GM19372 (cell line): Measurements from ENCODE around the gene ZSWIM3.

ENCODE experiments used
- ATAC-seq: cut with Tn5 transposase; IDR thresholded peaks from one replicate; pipeline ENCODE4 v1.9.1; 2021; ENCODE audit warnings: mild to moderate bottlenecking, low read depth, moderate library complexity; ENCODE audit not compliant: unreplicated experiment

ZSWIM3 gene

GRCh38 chr20:45907219-45907948, 50.0 kb downstream of the ZSWIM3 start:
- no peak for ATAC-seq

- no peak for ATAC-seq
Measured at GRCh38 chr20:45908084-45908483, 50.7 kb downstream of the ZSWIM3 start.

GRCh38 chr20:45909336-45909808, 52.0 kb downstream of the ZSWIM3 start:
- no peak for ATAC-seq

- no peak for ATAC-seq
Measured at GRCh38 chr20:45909817-45910669, 52.6 kb downstream of the ZSWIM3 start.

GRCh38 chr20:45910670-45911485, 53.5 kb downstream of the ZSWIM3 start:
- ATAC-seq = peak; percentile 93

GRCh38 chr20:45911486-45912343, 54.3 kb downstream of the ZSWIM3 start, which contains the start of gene PLTP:
PLTP (minus strand) TSS chr20:45912155; CDS start chr20:45911452, 703 bp downstream.
- no peak for ATAC-seq

GRCh38 chr20:45912344-45912682, 54.9 kb downstream of the ZSWIM3 start:
- ATAC-seq = no peak

- no peak for ATAC-seq
Measured at GRCh38 chr20:45913116-45913515, 55.7 kb downstream of the ZSWIM3 start.

GRCh38 chr20:45917790-45918141, 60.4 kb downstream of the ZSWIM3 start:
- ATAC-seq = no peak

- no peak for ATAC-seq
Measured at GRCh38 chr20:45918182-45918737, 60.8 kb downstream of the ZSWIM3 start.

GRCh38 chr20:45918779-45919537, 61.5 kb downstream of the ZSWIM3 start:
- no peak for ATAC-seq

- ATAC-seq = no peak
Measured at GRCh38 chr20:45919542-45920399, 62.4 kb downstream of the ZSWIM3 start.

- ATAC-seq = no peak
Measured at GRCh38 chr20:45920462-45921336, 63.3 kb downstream of the ZSWIM3 start.

GRCh38 chr20:45921337-45922189, 64.1 kb downstream of the ZSWIM3 start:
- ATAC-seq = no peak

GRCh38 chr20:45924391-45925261, 67.2 kb downstream of the ZSWIM3 start:
- no peak for ATAC-seq
